Progenitor cell of endocrine pancreas (in vitro differentiated cells): ENCODE measurements around the gene RBM47. TPM values are rescaled to one million over a fixed set of nuclear protein-coding genes. Genes with fewer than 3 reads are reported as not detected.
"Not testable (repeated sequence)": the region's sequence is repeated elsewhere in the genome, so short reads cannot be mapped to it uniquely, and the experiment has no call there.

Source experiments
- DNase-seq: peaks from one replicate; pipeline ENCODE4 v3.0.0; 2021; ENCODE audit warnings: low spot score; ENCODE audit not compliant: unreplicated experiment
- H3K27ac Mint-ChIP-seq: 2 replicates; pipeline ENCODE4 v1.8.0; 2021; ENCODE audit warnings: mild to moderate bottlenecking, moderate library complexity, mixed read lengths
- H3K27me3 Mint-ChIP-seq: 2 replicates; pipeline ENCODE4 v1.8.0; 2021; ENCODE audit warnings: mixed read lengths
- H3K36me3 Mint-ChIP-seq: 2 replicates; pipeline ENCODE4 v1.8.0; 2022; ENCODE audit warnings: mixed read lengths; ENCODE audit not compliant: insufficient read depth
- H3K4me1 Mint-ChIP-seq: 2 replicates; pipeline ENCODE4 v1.8.0; 2021; ENCODE audit warnings: low read depth, mixed read lengths
- H3K4me3 Mint-ChIP-seq: 2 replicates; pipeline ENCODE4 v1.8.0; 2021; ENCODE audit warnings: low read depth, mild to moderate bottlenecking, moderate library complexity, mixed read lengths
- H3K9me3 Mint-ChIP-seq: 2 replicates; pipeline ENCODE4 v1.8.0; 2021; ENCODE audit warnings: low read depth, mixed read lengths
- total RNA-seq: library from RNA; stranded (reverse); gene quantifications from 2 replicates; pipeline ENCODE4 v1.2.1, GENCODE V29; 2021
- TF ChIP-seq, protein P1 (sequence below): fragments of 200-600 bp; sonication (generic); IDR thresholded peaks from one replicate; pipeline ENCODE4 v1.5.0; 2021; ENCODE audit warnings: antibody characterized with exemption, mild to moderate bottlenecking; ENCODE audit not compliant: unreplicated experiment

Gene RBM47
- total RNA-seq, 1 donor from 2014 or later, result 64.8 TPM

DNA sequence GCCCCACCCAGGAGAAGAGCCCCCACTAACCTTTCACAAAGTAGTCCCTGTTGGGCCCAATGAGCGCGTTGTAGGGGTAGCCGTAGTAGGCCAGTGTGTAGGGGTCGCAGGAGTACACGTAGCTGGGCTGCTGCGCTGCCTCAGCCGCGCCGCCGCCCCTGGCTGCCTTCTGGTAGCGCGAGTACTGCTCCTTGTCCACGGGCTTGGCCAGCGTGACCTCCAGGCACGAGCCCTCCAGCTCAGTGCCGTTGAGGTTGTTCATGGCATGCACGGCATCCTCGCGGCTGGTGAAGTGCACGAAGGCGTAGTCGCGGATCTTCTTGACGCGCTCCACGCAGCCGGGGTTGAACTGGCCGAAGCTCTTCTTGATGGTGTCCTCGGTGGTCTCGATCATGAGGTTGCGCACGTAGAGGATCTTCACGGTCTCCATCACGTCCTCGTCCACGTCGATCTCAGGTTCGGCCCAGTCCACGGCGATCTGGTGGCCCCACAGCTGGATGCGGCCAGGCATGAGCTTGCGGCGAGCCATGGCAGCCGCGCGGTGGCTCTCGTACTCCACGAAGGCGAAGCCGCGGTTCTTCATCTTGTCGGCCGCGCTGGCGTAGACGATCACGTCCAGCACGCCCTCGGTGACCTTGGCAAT, 191.8 kb downstream of the RBM47 start:
- Mint-ChIP-seq H3K4me1 (peaks cover 6% of the 10 kb centered on the region), H3K4me3 (no peak overlapping the region), H3K27ac (no peak overlapping the region), H3K27me3 (no peaks in the 10 kb centered on the region), H3K36me3 (peaks cover 38% of the 10 kb centered on the region), H3K9me3 (no peaks in the 10 kb centered on the region)
- DNase-seq, result no peak
- TF ChIP-seq, protein P1, sequence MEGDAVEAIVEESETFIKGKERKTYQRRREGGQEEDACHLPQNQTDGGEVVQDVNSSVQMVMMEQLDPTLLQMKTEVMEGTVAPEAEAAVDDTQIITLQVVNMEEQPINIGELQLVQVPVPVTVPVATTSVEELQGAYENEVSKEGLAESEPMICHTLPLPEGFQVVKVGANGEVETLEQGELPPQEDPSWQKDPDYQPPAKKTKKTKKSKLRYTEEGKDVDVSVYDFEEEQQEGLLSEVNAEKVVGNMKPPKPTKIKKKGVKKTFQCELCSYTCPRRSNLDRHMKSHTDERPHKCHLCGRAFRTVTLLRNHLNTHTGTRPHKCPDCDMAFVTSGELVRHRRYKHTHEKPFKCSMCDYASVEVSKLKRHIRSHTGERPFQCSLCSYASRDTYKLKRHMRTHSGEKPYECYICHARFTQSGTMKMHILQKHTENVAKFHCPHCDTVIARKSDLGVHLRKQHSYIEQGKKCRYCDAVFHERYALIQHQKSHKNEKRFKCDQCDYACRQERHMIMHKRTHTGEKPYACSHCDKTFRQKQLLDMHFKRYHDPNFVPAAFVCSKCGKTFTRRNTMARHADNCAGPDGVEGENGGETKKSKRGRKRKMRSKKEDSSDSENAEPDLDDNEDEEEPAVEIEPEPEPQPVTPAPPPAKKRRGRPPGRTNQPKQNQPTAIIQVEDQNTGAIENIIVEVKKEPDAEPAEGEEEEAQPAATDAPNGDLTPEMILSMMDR, result no peak

DNA sequence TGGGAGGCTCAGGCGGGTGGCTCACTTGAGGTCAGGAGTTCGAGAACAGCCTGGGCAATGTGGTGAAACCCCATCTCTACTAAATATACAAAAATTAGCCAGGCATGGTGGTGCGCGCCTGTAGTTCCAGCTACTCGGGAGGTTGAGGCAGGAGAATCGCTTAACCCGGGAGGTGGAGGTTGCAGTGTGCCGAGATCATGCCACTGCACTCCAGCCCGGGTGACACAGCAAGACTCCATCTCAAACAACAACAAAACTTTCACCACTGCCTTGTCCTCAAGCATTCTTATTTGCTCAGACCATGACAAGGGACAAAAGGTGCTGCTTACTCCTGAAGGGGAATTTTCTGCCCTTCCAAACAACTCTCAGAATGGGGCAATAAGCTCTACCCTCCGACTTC, 194.4 kb downstream of the RBM47 start:
- not testable (repeated sequence) for H3K4me1 Mint-ChIP-seq, H3K27ac Mint-ChIP-seq, H3K4me3 Mint-ChIP-seq, H3K9me3 Mint-ChIP-seq, DNase-seq, H3K27me3 Mint-ChIP-seq
- peaks cover 53% of the 10 kb centered on the region for H3K36me3 Mint-ChIP-seq

DNA sequence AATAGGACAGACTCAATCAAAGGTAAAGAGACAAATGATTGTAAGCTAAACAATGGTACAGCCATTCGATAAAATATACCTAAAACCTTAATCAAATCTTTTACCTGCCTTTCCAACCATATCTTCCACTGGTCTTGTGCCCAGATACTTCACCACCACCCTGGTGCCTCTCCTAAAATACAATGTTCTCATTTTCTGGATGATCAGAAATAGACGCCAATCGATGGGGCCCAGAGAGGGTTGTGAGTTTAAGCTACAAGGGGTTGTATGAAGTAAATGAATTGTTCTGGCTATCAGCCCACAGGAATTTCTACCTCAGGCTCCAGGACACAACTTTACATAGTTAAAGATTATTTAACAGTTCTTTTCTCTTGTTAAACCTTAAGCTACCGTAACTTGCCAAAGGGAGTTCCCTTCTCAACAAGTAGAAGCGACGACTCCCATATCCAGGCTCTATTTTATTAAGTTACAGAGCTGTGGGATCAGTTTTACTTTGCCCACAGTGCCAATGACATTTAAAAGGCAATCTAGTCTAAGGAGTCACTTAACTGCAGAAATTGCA, 195.5 kb downstream of the RBM47 start:
- H3K36me3 Mint-ChIP-seq, result peaks cover 56% of the 10 kb centered on the region
- no peak for DNase-seq
- TF ChIP-seq, protein P1, result no peak

GRCh38 chr4:40432504-40432903, 197.2 kb downstream of the RBM47 start:
- no peak overlapping the region for H3K4me3 Mint-ChIP-seq
- H3K36me3 Mint-ChIP-seq, result peaks cover 48% of the 10 kb centered on the region
- TF ChIP-seq, protein P1, result no peak
- H3K27me3 Mint-ChIP-seq, result no peaks in the 10 kb centered on the region
- peaks cover 4% of the 10 kb centered on the region for H3K4me1 Mint-ChIP-seq
- H3K27ac Mint-ChIP-seq, result peak overlapping the region; percentile 56
- H3K9me3 Mint-ChIP-seq, result no peaks in the 10 kb centered on the region
- no peak for DNase-seq

More for the DNA sequence above, 195.5 kb downstream of the RBM47 start:
- Mint-ChIP-seq H3K27me3 (no peaks in the 10 kb centered on the region), H3K4me1 (peaks cover 4% of the 10 kb centered on the region), H3K4me3 (no peak overlapping the region), H3K9me3 (no peaks in the 10 kb centered on the region), H3K27ac (peak overlapping the region; percentile 30)

GRCh38 chr4:40427871-40428270, 201.8 kb downstream of the RBM47 start:
- H3K4me3 Mint-ChIP-seq, H3K9me3 Mint-ChIP-seq, H3K27me3 Mint-ChIP-seq, DNase-seq, H3K27ac Mint-ChIP-seq, H3K4me1 Mint-ChIP-seq: not testable (repeated sequence)
- peaks cover 55% of the 10 kb centered on the region for H3K36me3 Mint-ChIP-seq

DNA sequence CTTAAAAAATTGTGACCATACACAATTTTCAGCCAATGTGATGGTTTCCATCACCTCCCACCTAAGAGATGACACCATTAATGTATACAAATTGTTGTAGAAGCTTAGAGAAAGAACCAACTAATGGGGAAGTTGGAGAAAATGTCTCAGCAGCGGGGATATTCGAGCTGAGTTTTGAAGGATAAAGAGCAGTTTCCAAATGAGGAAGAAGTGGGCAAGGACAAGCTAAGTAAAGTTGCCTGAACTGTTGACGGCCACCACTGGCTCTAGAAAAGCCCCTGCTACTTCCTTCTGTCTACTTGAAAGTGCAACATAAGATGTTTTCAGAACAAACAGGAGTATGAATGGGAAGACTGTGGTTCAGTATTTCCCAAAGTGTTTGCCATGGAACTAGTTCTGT, 202.5 kb downstream of the RBM47 start:
- no peaks in the 10 kb centered on the region for H3K27me3 Mint-ChIP-seq
- H3K27ac Mint-ChIP-seq, result no peak overlapping the region
- H3K9me3 Mint-ChIP-seq, result no peaks in the 10 kb centered on the region
- H3K4me3 Mint-ChIP-seq, result no peak overlapping the region
- peaks cover 6% of the 10 kb centered on the region for H3K4me1 Mint-ChIP-seq
- H3K36me3 Mint-ChIP-seq, result peaks cover 57% of the 10 kb centered on the region
- TF ChIP-seq, protein P1, result no peak
- DNase-seq, result no peak
